ENCODE results near the gene TUBA3E. TPM values are rescaled to one million over a fixed set of nuclear protein-coding genes. Genes with fewer than 3 reads are reported as not detected.
"Not testable (repeated sequence)": the region's sequence is repeated elsewhere in the genome, so short reads cannot be mapped to it uniquely, and the experiment has no call there.

The TUBA3E gene
- total RNA-seq, 2 experiments from 2014 or later, result not detected

DNA sequence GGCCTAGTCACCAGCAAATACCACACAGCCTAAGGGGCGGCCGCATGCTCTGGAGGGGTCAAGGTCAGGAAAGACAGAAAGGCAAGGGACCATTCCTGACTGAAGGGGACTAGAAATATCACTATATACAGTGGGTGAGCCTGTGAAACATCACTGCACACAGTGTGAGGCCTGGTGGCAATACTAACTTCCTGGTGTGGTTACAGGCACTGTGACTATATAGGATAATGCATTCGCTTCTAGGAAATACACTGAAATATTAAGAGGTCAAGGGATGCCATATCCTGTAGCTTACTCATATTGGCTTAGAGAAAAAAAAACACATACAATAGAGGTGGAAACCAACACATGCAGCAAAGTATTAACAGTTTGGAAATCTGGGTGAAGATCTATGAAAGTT is 29.1 kb downstream of the TUBA3E start:
- POLR2A ChIA-PET, result not testable (repeated sequence)

DNA sequence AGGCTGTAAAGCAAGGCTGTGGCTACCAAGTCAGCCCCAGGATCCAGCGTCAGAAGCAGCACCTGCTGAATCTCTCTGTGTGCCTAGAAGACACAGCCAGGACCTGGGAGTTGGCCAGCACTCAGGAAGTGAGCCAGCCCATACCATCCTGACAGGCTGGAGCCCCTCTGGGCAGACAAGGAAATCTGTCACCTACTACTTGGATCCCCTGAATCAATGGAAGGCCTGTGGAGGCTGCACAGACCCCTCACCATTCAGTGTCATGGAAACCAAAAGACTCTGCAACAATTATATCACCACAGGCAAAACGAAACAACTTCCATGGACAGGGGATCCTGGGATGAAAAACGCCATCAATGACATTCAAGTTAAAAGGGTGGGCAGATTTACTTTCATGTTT is 31.6 kb downstream of the TUBA3E start:
- POLR2A ChIA-PET, result not testable (repeated sequence)

More for the DNA sequence above, 29.1 kb downstream of the TUBA3E start:
- CTCF ChIA-PET, result not testable (repeated sequence)

DNA sequence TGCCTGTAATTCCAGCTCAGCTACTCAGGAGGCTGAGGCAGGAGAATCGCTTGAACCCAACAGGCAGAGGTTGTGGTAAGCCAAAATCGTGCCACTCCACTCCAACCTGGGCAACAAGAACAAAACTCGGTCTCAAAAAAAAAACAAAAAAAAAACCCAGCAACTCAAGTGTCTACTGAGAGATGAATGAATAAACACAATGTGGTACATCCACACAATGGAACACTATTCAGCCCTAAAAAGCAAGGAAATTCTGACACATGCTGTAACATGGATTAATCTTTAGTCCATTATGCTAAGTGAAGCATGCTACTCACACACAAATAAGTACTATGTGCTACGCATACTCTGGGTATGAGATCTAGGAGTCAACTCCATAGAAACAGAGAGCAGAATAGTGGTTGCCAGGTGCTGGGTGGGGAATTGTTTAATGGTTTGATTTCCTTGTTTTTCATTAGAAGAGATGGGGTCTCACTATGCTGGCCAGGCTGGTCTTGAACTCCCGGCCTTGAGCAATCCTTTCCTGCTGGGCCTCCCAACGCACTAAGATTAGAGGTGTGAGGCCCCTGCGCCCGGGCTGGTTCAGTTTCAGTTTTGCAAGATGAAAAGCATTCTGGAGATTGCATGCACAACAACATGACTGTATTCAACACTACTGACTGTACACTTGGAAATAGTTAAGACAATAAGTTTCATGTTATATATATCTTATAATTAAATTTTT is 32.8 kb downstream of the TUBA3E start:
- POLR2A ChIA-PET, result no interaction called here
- CTCF ChIA-PET, result no interaction called here

More for the DNA sequence above, 31.6 kb downstream of the TUBA3E start:
- CTCF ChIA-PET, result not testable (repeated sequence)

DNA sequence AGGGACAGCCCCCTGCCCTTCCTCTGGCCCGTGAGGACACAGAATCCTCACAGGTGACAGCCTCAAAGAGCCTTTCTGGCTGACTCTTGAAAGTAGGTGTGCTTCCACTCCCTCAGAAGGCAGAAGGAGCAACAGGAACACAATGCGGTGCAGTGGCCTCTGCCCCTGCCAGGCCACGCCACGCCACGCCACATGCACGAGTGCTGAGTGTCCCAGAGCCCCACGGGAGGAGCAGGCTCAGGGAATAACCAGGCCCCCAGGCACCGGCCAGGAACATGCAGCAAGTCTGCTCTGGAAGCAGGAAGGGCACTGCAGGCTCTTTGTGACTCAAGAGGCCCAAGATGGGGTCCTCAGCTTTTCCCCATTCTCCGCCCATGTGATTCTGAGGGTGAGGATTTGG is 35.3 kb downstream of the TUBA3E start:
- ChIA-PET CTCF (no interaction called here), POLR2A (no interaction called here)

DNA sequence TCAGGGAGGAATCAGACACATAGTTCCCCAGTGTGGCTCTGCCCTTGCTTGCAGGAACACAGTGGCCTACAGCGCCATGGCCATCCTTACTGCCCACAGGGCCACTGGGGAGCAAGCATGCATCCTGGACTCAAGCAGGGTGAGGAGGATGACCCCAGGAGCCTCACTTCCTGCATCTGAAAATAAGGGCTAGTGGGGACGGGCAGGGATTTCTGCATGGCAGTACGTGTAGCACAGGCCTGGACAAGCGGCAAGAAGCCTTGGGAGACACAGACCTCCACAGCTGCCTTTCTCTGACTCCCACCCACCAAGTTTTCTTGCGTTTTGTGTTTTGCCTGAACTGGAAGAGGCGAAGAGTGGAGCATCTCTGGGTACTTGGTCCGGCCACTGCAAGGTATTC is 35.8 kb downstream of the TUBA3E start:
- POLR2A ChIA-PET, CTCF ChIA-PET: not testable (repeated sequence)

DNA sequence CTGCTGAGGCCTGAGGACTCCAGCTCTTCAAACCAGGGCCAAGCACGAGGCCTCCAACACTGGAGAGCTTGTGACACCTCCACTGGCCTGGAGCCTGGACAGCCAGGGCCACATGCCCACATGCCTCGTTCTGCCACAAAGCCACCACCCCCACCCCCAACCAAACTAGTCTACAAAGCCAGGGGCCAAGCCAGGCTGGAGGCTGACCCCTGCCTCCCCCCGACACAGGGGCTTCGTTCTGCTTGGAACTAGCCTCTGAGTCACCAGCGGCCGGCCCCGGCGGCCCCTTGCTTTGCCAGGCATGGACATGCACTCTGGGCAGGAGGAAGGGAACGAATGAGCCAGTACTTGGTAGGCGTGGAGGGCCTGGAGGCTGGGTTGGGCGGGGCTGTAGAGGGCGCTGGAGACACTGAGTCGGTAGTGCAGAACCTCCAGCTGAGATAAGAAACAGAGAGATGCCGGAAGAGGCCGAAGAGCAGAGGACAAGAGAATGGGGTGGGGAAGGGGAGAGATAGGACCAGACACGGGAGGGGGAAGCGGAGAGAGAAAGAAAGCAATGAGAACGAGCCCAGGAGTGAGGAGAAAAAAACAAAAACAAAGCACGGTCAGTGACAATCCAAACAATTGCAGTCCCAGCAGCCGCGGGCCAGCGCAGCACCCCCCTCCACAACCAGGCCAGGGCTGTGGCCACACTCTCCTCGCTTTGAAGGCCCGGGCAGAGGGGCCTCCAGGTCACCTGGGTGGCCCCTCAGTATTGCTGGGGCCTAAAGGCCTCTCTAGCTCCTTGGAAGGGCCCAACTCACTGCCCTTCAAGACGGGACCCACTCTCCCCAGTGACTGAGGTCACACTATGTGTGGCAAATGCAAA is 37.2 kb downstream of the TUBA3E start:
- CTCF ChIA-PET, POLR2A ChIA-PET: not testable (repeated sequence)

GRCh38 chr2:130160131-130160530 is 38.1 kb downstream of the TUBA3E start:
- CTCF ChIA-PET, result no interaction called here

GRCh38 chr2:130159376-130159775 is 38.9 kb downstream of the TUBA3E start:
- CTCF ChIA-PET, POLR2A ChIA-PET: not testable (repeated sequence)

More at GRCh38 chr2:130160131-130160530, 38.1 kb downstream of the TUBA3E start:
- POLR2A ChIA-PET, result no interaction called here

DNA sequence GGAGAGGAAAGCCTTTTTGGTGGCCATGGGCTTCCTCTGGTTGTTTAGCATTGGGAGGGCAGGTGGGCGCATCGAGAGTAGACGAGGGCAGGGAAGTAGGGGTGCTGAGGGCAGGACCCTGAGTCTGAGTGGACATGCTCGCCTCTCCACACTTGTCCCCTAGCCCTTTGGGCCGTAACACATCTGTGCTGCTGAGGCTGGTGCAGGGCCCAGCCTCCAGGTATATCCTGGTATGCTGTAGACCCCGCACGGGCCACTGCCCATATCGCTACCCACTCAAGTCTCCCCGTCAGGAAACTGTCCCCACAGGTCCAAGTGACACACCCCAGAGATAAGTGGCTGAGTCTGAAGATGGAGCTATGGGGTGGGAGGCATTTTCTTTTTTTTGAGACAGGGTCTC is 39.6 kb downstream of the TUBA3E start:
- ChIA-PET POLR2A (interaction anchor here (0.7 kb wide), 1 partner anchor 15 kb away, joined by 4 read pairs; no protein-coding TSS in a partner anchor), CTCF (no interaction called here)

GRCh38 chr2:130157825-130158514 is 40.3 kb downstream of the TUBA3E start:
- POLR2A ChIA-PET, result interaction anchor here (0.6 to 0.7 kb wide), 2 partner anchors 15 to 179 kb away, joined by 4 to 11 read pairs; no protein-coding TSS in a partner anchor
- CTCF ChIA-PET, result not testable (repeated sequence)

DNA sequence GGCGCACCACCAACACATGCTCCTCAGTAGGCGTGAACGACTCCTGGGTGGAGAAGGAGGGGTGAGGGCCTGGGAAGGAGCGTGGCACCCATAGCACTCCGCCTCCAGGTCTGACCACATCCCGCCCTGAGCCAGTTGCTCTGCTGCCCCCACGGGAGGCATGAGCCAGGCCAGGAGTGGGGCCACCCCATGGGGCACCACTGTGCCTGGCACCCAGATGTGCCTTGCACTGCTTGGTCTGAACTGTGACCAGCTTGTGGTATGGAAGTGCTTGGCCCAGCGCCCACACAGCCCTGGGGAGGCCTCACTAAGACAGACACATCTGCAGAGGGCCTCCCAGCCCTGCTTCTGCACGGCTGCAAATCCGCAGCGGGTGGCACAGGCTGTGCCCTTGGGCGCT is 40.9 kb downstream of the TUBA3E start:
- POLR2A ChIA-PET, result interaction anchor here (0.6 kb wide), 1 partner anchor 180 kb away, joined by 11 read pairs; no protein-coding TSS in a partner anchor
- CTCF ChIA-PET, result not testable (repeated sequence)

DNA sequence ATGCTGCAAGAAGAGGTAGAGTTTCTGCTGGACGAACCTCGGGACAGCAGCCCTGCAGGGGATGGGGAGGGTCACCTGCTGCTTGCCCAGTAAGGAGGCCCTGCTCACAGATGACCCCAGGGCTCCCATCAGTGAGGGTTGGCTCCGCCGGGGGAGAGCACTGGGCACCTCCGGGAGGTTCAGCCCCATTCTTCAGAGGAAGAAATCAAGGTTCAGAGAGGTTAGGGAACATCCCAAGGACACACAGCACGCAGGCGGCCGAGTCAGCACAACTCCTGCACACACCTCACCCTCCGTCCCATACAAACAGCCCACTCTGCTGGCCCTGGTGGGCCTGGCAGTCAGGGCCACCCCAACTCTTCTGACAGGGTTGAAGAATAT is 41.6 kb downstream of the TUBA3E start:
- ChIA-PET CTCF (no interaction called here), POLR2A (no interaction called here)

GRCh38 chr2:130155956-130156623 is 42.1 kb downstream of the TUBA3E start:
- CTCF ChIA-PET, result interaction anchor here (0.7 kb wide), 1 partner anchor 176 kb away, joined by 3 read pairs; no protein-coding TSS in a partner anchor
- POLR2A ChIA-PET, result not testable (repeated sequence)

DNA sequence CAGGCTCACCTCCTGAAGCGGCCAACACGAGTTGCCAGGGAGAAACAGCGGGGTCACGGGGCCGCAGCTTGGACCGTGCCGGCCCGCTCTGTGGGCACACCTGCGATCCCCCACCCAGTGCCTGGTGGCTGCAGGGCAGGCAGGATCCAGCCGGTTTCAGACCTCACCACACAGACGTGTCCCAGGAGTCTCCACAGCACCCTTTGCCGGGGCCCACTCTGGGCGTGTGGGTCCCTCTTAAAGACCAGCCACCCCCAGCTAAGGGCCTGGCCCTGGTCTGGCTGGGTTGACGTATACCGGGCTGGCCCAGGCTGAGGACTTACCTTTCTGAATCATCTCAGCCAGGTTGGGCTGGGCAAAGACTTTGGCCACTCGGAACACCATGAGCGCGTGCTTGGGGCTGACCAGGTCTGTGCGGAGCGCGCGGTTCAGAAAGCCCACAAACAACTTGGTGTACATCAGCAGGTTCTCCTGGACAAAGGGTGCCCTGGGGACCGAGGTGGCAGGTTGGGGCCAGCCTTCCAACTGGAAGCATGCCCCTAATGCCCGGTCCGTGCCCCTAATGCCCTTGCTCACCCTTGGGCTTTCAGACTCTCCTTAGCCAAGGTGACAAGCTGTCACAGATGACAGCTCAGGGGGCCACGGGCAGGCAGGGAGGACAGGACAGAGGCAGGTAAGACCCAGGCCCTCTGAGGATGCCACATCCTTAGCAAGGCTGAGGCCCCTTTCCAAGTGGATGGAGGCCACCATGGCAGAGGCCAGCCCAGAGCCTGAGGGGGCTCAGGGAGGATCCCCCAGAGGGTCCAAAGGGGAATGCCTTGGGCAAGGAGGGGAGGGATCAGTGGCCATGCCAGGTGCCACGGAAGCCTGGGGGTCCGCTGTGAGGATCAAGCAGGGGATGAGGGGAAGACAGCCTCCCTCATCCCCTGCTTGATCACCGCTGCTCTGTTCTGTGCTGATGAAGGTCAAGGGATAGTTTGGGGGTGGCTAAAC is 43.2 kb downstream of the TUBA3E start:
- ChIA-PET CTCF (interaction anchor here (0.7 kb wide), 1 partner anchor 177 kb away, joined by 3 read pairs; no protein-coding TSS in a partner anchor), POLR2A (no interaction called here)

GRCh38 chr2:130154423-130154770 is 43.8 kb downstream of the TUBA3E start:
- CTCF ChIA-PET, POLR2A ChIA-PET: not testable (repeated sequence)

GRCh38 chr2:130153721-130154422 is 44.4 kb downstream of the TUBA3E start:
- CTCF ChIA-PET, POLR2A ChIA-PET: not testable (repeated sequence)

- POLR2A ChIA-PET, result no interaction called here
- CTCF ChIA-PET, result no interaction called here
These were observed 45.2 kb downstream of the TUBA3E start for GRCh38 chr2:130152816-130153595.
